DMS53 treated with DMSO at 0.1 percent for 48 hours (cell line): ENCODE results near the gene MTUS2.
"Not testable (repeated sequence)": the region's sequence is repeated elsewhere in the genome, so short reads cannot be mapped to it uniquely, and the experiment has no call there.

Experiments
- DNase-seq: peaks from one replicate; lab custom pipeline; 2025; ENCODE audit not compliant: unreplicated experiment; lab: John Stamatoyannopoulos, UW

MTUS2 gene

GRCh38 chr13:29156136-29156535 is 336.0 kb downstream of the MTUS2 start:
- no peak for DNase-seq

- no peak for DNase-seq
Observed at GRCh38 chr13:29159871-29160270, 339.7 kb downstream of the MTUS2 start.

DNA sequence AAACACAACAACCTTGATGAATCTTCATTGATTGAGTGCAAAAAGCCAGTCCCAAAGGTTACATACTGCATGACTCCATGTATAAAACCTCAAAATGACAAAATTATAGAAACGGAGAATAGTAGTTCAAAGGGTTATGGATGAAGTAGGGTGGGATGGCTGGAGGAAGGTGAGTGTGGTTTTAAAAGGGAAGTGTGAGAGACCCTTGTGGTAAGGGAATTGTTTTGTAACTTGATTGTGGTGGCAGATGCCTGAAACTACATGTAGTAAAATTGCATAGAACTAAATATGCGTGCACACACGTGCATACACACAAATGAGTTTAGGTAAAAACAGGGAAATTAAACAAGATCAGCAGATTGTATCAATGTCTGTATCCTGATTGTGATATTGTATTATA is 340.7 kb downstream of the MTUS2 start:
- DNase-seq: no peak

DNA sequence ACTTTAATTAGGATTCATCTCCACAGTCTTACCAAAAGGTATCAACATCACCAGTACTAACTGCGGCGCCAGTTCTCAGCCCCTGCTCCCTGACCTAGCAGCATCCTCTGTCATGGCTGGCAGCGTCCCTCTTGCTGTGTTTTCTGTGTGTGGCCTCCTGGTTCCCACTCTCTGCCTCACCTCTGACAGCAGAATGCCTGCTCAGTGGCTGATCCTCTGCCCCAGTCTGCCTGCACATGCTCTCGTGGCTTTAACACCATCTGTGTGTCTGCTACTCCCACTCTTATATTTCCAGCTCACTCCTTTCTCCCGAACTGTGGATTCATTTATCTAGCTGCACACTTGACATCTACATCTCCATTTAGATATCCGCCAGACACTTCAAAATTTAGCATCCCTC is 341.5 kb downstream of the MTUS2 start:
- no peak for DNase-seq

GRCh38 chr13:29162638-29163235 is 342.6 kb downstream of the MTUS2 start:
- no peak for DNase-seq

DNA sequence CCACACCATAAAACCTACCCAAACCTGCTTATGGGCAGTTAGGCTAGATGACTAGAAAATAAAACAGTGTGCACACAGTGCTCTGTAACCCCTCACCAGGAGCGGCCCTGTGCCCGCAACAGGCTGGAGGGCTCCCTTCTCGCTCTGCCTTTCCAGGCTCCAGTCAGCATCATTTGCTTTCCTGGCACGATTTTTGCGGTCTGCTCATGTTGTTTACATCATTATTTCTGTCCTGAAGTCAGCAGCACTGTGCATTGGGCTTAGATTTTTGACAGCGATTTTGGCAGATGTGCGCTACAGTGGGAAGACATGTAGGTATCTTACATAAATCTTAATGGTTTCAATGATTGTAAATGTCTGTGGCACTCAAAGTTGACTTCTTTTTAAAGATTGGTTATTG is 344.0 kb downstream of the MTUS2 start:
- no peak for DNase-seq

DNA sequence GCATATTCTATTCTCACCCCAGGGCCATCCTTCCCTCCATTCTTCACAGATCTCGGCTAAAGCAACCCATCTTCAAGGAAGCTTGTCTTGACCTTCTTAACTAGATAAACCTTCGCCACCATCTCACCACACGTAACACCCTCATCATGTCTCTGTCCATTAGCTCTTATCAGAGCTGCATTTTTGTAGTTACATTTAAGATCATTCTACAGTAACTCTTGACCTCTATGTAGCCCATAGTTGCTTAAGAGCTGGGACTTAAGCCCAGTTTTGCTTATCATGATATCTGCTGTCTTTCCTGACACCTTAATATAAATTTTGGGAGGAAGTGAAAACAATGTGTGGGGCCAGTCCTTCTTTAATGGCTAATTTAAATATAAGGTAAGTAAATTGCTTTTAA is 345.1 kb downstream of the MTUS2 start:
- DNase-seq: no peak

- DNase-seq: no peak
Observed at GRCh38 chr13:29165840-29166239, 345.7 kb downstream of the MTUS2 start.

DNA sequence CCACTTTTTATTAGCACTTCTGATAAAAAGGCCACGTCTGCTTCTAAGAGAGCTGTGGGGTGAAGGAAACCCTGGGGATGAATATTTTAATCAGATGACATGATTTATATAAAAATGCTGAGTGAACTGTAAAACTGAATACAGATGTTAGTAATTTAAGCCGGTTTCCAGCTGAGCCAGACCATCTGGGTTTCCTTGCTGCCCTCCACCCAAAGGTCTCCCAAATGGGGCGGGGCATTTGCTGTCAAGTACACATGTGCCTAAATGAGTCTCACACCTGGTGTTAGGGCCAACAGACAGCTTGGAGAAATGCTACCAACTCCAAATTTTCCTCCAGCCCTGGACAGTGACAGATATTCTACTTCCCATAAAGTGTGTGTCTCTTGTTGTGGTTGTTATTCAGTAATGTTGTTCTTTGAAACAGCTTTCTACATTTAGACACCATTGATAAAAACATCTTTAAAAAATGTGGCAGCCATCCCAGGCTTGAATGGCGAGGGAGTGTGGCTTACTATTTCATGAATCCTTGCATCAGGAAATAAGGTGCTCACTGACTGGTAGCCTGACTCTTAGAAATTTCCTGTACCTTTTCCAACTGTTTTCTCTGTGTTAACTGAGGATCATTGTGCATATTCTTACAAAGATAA is 350.4 kb downstream of the MTUS2 start:
- DNase-seq: no peak

DNA sequence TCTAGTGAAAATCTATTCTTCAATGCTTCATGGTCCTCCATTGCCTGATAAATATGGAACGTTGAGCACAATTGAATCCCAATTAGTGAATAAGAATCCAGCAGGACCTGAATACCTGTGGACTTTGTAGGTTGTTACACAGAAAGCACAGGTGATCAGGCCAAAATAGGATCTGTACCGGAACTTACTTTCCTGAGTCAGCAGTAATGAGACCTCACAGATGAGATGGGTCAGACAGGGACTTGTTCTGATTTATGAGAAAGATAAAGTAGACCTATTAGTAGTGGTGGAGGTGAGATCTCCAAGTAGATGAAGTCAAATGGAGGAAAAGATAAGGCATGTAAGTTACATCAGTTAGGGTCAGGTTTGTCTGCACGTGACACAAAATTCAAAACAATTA is 351.1 kb downstream of the MTUS2 start:
- no peak for DNase-seq

- no peak for DNase-seq
Observed at GRCh38 chr13:29174093-29174492, 354.0 kb downstream of the MTUS2 start.

DNA sequence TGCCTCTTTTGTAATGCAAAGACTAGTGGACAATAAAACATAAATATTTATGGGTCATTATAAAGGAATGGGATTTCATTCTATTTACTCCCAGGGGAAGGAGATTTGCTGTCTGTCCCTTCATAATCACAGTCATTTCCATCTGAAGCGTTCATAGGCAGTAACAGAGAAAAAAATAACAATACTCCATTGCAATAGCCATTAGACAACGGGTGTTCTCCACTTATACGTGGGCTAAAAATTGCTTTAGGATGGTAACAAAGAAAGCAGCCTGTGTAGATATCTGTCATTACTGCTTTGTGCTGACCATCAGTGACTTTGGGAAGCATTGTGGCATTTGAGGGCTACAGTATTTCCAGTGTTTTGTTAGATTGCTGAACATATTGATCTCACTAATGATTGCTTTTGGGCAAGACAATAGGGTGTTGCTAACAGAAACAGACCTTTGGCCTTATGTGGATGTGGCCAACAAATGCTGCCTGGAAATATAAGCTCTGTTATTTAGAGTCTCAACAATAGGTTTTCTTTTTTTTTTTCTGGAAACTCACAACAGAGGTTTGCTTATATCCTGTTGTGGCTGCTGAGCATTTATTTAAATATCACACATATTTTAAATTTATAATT is 355.2 kb downstream of the MTUS2 start:
- DNase-seq: no peak

GRCh38 chr13:29180055-29180454 is 359.9 kb downstream of the MTUS2 start:
- no peak for DNase-seq

- no peak for DNase-seq
Observed at GRCh38 chr13:29182216-29182615, 362.1 kb downstream of the MTUS2 start.

DNA sequence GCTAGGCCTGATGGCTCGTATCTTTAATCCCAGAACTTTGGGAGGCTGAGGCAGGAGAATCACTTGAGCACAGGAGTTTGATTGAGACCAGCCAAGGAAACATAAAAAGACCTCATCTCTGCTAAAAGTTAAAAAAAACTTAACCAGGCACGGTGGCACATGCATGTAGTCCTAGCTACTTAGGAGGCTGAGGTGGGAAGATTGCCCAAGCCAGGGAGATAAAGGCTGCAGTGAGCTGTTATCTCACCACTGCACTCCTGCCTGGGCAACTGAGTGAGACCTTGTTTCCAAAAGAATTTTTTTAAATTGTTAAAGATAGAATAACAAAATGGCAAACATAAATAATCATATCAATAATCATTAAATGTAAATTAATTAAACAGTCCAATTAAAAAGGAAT is 365.8 kb downstream of the MTUS2 start:
- no peak for DNase-seq

- no peak for DNase-seq
Observed at GRCh38 chr13:29187584-29187983, 367.4 kb downstream of the MTUS2 start.

DNA sequence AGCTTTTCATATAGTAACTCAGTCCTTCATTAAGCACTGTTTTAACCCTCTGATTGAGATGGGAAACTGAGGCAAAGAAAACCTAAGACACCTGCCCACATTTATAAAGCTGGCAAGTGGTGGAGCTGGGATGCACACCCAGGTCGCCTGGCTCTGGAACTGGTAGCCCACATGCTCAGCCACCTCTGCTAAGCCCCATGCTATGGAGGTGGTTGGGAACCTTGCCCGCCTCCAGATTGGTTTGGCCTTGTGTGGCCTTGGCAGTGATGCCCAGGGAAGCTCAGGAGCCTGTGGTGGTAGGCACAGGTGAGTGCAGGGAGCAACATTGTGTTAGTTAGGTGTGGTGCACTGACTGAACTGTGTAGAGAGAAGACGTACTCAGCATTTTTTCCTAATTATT is 370.2 kb downstream of the MTUS2 start:
- DNase-seq: no peak

- no peak for DNase-seq
Observed at GRCh38 chr13:29193083-29193482, 372.9 kb downstream of the MTUS2 start.

DNA sequence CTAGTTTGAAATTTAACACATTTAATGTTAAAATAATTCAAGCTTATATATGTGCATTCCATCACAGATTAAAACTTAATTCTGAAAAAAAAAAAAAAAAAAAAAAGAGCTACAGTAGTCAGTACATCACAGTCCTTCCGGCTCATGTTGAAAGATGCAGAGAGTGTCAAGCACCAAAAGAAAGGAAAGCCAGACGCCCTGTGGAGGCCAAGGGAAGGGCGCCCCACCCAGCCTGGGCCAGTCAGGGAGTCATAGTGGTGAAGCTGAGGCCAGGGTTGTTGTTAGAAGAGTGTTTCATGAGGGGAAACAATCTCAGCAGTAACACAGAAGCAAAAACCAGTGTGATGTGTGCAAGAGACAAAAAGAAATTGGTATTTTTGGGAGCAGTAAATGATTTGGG is 375.3 kb downstream of the MTUS2 start:
- no peak for DNase-seq

DNA sequence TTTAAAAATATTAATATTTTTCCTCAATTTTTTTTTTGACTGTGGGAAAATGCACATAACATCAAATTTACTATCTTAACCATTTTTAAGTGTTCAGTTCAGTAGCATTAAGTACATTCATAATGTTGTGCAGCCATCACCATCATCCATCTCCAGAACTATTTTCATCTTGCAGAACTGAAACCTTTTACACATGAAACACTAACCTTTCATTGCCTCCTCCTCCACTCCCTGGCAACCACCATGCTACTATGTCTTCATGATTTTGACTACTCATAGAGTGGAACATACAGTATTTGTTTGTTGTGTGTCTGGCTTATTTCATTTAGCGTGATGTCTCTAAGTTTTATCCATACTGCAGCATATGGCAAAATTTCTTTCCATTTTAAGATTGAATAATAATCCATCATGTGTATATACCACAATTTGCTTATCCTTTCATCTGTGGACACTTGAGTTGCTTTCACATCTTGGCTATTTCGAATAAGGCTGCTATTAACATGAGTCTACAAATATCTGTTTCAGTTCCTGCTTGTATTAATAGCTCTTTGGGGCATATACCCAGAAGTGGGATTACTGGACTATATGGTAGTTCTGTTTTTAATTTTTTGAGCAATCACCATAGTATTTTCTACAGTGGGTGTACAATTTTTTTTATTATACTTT is 376.4 kb downstream of the MTUS2 start:
- DNase-seq: no peak

DNA sequence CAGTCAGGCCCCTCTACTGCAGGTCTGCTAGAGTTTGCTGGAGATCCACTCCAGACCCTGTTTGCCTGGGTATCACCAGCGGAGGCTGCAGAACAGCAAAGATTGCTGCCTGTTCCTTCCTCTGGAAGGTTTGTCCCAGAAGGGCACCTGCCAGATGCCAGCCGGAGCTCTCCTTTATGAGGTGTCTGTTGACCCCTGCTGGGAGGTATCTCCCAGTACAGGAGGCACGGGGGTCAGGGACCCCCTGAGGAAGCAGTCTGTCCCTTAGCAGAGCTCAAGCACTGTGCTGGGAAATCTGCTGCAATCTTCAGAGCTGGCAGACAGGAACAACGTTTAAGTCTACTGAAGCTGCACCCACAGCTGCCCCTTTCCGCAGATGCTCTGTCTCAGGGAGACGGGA is 382.6 kb downstream of the MTUS2 start:
- not testable (repeated sequence) for DNase-seq

DNA sequence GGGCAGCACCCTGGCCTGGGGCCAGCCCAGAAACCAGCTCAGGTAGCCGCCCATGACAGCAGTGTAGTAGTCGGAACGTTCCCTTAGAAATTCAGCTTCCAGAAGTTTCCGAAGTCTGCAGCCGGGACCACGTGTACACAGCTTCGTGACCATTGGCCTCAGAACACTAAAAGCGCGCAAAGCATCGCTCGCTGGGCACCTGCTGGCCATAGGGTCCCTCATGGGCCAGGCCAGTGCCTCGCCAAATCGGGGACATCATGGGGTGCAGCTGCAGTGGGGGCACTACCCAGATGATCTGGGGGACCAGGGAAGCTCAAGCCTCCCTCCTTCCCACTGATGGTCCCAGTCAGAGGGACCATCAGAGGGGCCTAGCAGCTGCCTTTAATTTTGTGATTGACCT is 384.5 kb downstream of the MTUS2 start:
- DNase-seq: no peak
